Hippocampal formation (tissue), 2 donors: ENCODE measurements around the gene PTRHD1.

Experiments
- DNase-seq, 2 donors: peaks; one replicate each; lab custom pipeline; 2025; lab: John Stamatoyannopoulos, UW

The PTRHD1 gene

DNA sequence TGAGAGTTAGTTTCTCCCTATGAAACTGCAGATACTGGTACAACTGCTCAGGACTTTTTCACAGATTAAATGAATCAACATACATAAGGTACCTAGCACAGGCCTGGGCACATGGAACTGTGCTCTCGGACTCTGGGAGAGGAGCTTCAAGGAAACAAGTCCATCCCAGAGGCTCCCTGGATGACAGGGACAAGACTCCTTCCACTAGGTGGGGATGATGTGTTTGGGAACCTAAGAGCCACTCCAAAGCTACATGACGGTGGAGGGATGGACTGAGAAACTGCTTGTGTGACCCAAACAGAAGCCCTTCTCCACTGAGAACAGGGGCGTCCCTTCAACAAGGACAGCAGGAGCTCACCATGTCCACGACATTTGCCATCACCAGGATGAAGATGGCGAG lies 37.2 kb upstream of the PTRHD1 start:
- DNase-seq: no peak

DNA sequence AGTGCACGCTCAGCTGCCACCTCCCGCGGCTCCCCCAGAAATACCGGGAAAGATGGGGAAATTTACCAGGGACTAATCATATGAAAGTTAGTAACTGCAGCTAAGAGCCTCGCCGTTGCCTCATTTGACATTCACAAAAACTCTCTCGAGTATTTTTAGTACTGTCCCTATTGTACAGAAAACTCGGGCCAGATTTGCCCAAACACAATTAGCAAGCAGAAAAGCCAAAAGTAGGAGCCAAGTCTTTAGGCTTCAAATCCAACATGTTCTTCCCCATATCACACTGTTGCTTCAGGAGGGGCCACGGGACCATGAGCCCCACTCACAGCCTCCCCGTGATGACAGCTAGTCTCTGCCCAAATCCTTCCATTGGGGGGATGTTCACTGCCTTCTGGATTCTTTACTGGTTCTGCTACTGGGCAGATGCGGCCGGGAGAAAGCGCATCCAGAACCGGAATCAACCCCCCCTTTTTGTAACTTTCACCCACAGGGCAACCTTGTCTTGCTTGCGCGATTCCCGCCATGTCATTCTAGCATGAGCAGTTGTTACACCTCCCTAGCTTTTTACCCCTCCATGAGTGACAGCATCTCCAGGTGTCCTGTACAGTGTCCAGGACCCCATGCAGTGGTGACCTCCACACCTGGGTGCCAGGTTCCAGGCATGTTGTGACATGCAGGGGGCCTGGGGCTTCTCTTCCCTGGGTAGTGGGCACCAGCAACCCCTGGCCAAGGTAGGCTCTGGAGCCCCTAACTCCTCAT lies 35.2 kb upstream of the PTRHD1 start:
- peak in 1 of 2 donors; percentile 14 for DNase-seq

DNA sequence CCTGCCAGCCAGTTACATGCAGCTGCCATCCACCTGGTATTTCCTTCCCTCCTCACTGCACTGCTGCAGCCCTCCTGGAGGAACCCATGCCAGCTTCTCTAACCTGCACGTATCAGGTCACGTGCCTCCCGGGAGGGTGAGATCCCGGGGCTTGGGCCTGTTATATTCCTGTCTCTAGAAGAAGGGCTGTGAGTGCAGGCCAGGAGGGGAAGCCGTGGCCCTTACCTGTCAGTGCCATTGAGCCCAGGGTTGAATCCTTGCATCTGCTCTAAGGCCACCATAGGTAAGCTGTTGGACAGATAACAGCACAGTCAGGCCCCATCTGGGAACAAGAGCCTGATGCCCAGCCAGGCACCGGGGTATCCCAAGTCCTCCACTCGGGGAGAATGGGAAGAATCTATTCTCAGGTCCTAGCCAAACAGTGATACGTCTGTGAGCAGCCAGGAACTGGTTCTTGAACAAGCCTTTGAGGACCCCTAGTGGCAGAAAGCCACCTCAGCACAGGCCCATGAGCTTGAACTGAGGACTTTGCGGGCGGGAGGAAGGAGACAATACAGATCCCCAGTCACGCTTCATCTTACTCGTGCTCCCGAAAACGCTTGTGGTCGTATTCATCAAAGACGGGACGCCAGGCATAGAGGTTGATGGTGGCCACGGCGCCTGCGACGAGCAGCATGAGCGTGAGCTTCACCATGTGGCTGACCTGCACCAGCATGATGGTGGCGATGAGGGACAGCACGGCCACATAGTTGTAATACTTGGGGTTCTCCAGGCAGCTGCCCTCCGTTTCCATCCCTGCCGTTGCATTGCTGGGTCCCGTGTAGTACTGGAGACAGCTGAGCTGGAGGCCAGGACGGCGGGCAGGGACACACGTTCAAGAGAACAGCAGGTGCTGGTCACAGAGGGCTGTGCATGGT lies 34.4 kb upstream of the PTRHD1 start:
- peak; percentile 84 to 91 for DNase-seq

DNA sequence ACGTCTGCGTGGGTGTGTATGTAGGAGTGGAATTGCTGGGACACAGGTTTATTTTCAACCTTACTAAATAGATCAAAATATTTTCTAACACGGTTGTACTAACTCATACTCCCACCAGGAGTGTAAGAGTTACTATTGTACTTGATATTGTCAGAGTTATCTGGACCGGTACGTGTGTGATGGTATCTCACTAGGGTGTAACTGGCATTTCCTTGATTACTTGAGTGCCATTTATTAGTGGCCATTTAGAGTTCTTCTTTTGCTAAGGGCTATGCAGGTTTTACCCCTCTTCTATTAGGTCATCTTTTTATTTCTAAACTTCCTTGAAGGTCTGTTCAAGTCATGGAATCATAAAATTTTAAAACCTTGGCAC lies 33.6 kb upstream of the PTRHD1 start:
- DNase-seq: no peak

DNA sequence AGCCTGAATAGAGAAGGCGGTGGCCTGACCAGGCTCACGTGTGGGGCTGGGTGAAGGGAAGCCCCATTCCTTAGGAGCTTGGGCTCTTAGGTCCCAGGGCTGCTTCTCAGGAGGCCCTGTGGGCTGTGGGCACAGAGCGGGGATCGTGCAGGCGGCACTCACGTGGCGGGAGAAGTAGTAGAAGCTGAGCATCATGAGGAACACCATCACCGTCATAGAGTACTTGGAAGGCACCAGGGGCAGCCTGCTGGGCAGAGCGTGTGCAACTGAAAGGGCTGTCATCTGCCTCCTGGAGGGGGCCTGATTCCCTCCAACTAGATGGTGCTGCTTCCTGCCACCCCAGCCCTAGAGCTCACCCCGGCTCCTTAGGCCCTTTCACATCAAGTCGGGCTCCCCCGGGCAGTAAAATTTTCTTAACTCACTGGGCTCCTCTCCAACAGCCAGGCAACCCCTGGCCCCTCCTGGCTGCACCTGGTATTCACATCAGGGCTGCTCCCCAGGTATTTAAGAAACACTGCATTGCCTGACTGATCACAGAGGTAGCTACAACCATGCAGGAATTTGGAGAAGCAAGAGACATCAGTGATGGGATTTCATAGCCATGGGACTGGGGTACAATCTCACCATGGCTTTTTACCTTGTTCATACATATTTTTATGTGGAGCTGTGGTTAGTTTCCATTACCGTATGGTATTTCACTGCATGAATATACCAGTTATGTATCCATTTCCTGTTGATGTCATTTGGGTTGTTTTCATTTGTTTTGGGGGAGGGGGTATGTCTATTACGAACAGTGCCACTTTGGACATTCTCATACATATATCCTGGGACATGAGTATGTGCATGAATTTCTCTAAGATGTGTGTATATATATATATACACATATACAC lies 32.9 kb upstream of the PTRHD1 start:
- no peak for DNase-seq

DNA sequence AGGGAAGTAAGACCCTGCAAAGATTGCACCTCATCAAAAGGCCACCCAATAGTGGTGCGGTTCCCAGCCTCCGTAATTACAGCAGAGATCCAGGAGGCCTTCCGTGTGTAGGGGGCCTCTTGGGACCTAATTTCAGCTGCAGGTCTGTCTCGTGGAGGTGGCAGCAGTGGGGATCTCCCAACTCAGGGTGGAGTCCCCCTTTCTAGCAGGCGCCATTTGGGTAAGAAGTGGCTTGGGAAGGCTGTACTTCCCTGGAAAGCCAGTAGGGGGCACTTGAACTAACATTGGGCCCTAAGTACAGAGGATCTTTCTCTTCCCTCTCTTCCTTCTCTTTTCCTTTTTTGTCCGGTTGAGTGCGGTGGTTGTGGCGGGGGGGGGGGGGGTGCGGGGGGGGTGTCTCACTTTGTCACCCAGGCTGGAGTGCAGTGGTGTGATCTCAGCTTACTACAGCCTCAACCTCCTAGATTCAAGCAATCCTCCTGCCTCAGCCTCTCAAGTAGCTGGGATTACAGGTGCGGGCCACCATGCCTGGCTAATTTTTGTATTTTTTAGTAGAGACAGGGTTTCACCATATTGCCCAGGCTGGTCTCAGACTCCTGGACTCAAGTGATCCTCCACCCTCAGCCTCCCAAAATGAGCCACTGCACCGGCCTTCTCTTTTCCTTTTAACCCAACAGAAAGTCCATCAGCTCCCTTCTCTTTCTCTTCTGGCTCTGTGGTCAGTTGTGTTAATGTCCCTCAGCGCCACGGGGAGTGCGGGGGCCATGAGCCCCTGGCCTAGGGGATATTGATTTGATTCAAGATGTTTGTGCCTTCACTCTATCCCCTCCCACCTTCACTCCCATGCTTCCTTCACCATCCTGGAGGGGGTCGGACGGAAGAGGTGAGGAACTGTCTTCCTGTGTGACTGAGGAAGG lies 32.0 kb upstream of the PTRHD1 start:
- DNase-seq: no peak

DNA sequence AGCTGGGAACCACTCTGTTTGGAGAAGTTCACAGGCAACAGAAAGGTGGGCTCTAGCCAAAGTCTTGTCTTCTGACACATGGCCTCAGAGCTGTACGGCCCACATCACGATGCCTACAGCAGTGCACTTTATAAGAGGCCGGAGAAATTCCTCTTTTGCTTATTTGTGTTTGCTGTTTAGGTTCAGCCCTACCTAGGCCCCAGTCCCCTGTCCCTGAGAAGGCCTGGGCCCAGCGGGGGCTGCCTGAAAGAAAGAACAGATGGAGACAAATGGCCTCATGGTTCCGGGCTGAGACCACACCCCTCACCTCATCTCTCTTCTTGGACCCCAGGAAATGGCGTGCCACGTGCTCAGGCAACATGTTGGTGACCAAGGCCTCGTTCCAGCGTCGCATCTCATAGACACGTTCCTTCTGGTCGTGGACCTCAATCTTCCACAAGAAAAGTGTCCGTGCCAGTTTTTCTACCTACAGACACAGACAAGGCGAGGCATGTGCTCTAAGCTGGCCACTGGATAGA lies 30.9 kb upstream of the PTRHD1 start:
- no peak for DNase-seq

DNA sequence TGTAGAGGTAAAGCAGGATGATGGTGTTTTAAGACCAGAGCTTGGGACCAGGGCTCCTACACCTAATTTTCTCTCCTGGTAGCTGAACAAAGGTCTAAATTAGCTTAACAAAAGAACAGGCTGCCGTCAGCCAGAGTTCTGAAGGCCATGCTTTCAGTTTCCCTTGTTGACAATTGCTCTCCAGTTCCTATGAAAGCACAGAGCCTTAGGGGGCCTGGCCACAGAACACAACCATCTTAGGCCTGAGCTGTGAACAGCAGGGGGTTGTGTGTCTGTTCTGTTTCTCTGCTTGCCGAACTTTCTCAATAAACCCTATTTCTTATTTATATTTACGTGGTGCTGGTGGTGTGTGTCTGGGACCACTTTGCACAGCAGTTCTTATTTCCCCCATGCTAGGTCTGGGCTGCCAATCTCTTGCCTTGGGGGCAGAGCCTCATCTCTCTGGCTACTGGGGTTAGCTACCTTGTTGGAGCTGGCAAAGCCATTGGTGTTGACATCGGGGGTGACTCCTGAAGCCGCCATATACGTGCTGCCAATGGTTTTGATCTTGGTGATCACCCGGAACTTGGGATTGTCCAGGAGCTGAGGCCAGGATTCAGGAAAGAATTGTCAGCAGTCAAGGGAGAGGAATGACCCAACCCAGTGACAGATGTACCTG lies 29.0 kb upstream of the PTRHD1 start:
- DNase-seq: no peak

DNA sequence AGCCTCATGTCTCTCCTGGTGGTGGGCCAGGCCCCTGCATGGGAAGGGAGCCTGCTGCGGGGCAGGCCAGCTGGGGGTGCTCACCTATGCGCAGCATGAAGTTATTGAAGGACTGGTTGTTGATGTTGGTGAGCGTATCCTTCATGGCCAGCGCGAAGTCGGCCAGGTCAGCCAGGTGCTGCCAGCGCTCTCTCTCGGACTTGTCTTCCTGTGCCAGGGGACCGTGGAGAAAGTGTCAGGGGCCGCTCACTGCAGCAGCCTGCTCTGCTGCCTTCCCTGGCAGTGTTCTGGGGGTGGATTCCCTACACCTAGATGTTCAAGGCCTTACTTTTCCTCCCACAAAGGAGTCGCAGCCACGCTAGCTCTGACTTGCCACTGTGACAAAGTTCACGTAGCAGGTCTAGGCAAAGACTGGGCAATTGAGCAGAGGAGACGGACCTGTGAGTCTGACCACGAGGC lies 28.3 kb upstream of the PTRHD1 start:
- DNase-seq: no peak

DNA sequence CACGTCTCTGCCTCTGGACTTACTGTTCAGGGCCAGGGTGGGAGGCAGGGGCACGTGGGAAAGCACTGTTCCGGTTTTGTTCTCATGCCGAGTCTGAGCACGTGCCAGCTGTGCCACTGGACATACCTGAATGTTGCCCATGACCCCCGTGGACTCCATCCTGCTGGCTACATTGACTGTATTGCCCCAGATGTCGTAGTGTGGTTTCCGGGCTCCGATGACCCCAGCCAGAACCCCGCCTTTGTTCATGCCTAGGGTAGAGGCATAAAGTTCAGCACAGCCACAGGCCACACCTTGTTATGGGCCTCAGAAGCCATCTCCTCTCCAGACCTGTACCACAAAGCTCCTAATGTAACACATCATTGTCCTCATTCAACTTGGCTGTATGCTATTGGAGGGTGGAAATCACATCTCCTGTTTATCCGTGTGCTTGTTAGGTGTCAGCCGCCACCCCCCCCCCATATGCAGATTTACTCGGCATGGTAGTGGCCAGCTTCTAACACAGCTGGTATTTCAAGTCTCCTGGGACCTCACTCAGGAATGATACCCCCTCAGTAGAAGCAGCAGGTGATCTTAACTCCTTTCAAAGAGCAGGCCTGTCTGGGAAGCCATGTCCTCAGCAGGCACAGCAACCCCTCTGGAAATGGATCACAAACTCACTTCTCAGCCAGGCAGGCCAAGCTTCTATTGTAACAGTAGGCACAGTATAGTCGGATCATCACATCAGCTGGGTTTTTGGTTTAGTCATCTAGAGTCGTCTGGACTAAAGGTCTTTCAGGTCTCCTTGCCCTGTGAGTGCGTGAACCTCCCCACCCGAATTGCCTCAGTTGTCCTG lies 27.6 kb upstream of the PTRHD1 start:
- no peak for DNase-seq

DNA sequence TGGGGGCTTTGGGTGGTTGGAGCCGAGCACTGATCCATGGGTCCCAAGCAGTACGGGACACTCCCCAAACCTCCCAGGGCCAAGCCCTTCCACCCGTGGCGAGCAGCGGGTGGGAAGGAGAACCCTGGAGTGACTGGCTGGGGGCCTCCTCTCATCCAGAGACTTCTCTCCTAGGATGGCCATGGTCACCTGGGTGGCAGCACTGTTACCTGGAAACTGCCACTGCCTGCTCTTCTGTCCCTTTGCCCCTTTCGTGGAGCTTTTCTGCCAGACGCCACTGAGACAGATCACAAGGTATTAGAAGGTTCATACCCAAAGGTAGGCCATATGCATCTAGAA lies 27.0 kb upstream of the PTRHD1 start:
- no peak for DNase-seq

DNA sequence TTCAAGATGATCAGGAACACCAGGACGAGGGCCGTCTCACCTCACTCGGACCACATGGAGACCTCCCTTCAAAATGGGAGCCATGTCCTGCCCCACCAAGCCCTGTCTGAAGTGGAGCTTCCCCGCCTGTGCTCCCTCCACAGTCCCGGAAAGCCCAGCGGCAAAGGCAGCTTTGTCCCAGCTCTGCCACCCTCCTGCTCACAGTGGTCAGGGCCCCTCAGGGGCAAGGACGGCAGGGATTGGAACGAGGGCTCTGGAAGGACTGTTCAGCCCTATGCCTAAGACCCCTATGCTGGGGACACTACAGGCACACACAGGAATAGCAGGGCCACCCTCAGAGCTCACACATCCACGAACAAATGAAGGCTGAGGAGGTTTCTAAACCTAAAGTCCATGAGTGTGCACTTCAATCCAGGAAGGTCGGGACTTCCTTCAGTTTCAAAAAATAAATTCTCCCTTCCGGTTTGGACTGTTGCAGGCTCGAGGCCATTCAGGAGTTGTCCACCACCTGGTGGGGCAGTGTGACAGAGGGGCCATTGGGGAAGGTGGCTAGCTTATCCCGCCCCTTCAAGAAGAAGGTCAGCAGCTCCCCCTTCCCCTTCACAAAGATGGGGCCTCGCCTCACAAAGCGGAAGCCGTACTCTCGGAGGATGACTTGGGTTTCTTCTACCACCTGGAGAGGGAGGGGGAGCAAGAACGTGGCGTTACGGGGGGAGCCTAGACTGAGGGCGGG lies 26.4 kb upstream of the PTRHD1 start:
- DNase-seq: no peak

DNA sequence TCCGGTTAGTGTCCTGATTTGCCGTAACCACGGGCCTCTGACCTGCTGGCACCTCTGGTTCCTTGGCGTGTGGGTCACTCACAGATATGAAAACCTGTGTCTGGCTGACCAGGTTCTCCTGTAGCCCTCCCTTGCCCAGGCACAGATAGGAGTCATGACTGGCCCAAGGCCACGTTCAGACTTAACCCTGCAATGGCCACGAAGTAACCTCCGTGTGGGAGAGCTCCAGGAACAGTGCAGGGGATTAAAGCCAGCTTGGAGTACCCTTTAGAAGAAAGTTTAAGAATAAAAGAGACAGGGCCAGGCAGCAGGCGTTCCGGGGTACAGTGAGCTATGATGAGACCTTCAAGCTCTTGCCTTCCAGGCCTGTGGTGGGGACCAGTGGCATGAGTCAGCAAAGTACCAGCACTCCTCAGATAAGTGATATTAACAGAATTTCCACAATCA lies 25.6 kb upstream of the PTRHD1 start:
- DNase-seq: no peak

DNA sequence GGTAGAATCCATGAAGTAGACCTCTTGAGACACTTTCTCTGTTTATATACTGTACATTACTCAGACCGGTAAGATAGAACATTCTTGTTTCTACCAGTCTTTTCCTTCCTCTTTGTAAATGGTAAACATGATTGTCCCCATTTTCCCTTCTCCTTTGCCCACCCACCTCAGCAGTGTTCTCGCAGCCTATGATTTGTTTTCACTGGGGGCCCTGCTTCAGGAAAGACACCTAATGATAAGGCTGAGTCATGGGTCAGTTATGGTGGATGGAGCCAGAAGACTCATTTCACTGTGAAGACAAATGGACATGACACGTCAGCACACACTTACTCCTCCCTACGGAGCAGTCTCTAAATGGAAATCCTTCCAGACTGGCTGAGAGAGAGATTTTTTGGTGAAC lies 23.7 kb upstream of the PTRHD1 start:
- no peak for DNase-seq

DNA sequence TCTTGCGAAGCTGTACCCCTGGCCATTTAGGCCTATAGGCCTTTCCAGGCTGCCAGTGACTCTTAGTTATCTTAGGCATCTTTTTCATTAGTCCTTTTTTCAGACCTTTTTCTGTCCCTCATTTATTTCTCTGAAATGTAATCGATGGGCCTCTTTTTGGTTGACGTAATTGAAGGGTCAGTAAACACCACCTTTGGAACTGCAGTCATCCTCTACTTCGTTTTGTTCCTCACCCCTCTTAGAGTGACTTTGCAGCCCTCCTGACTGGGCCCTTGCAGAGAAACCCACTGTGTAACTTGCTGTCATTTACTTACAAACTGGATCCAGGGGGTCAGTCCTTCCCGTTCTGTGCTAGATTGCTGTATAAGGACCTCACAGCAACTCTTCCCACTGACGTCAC lies 23.2 kb upstream of the PTRHD1 start:
- no peak for DNase-seq

DNA sequence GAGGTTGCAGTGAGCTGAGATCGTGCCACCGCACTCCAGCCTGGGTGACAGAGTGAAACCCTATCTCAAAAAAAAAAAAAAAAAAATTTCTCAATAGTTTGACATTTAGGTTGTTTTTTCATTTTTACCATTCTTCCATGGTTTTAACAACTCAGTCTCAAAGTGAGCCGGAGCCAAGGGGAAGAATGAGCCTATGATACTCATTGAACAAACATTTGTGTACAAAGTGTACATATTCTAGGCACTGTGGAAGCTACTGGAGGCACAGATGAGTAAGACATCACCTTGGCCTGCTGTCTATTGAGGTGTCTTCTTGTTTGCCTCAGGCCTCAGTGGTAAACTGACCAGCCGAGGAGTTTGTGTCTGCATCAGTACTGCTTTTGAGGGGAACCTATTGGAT lies 22.0 kb upstream of the PTRHD1 start:
- no peak for DNase-seq

DNA sequence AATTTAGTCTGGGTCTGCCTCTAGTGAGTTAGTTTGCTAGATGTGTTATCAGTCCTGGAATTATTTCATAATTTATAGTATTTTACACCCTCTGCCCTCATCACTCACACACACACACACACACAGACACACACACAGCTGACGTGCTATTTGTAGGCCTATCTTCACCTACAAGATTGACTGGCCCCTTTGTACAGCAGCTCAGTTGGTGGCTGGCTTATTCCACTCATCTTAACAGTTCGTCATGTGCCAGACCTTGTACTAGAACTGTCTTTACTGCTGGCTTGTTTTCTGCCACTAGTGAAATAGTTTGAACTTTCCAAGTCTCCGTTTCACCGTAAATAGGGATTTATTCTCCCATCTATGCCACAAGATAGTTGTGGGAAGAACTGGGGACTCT lies 21.3 kb upstream of the PTRHD1 start:
- no peak for DNase-seq

DNA sequence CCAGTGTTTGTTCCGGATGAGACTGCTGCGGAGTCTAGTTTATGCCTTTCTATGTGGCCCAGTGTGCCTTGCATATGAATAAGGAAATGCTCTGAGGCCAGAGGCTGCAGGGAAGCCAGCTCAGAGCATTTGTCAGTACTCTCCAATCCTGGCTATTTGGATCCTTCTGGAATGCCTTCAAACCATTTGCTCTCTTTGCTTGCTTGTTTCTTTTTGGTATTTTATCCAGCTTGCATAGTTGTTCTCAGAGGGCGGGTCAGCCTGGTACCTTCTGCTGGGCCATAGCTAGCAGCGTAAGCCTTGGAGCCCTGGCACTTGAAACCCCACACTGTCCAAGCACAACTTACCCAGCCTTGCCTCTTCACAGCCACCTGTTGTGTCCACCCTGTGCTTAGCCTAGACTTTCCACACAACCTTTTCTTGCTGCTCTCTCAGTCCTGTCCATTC lies 20.5 kb upstream of the PTRHD1 start:
- DNase-seq: peak; percentile 23 to 29
